Measurements from ENCODE around the gene MTR.

DNA sequence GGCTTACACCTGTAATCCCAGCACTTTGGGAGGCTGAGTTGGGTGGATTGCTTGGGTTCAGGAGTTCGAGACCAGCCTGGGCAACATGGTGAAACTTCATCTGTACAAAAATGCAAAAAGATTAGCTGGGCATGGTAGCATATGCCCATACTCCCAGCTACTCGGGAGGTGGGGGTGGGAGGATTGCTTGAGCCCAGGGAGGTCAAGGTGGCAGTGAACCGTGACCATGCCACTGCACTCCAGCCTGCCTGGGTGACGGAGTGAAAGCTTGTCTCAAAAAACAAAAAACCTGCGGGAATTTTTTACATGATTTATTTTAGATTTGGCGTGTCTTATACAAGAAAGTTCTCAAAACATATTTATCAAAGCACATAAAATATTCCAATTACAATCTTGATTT is 27.8 kb upstream of the MTR start:
- TF ChIP-seq, protein P1, sequence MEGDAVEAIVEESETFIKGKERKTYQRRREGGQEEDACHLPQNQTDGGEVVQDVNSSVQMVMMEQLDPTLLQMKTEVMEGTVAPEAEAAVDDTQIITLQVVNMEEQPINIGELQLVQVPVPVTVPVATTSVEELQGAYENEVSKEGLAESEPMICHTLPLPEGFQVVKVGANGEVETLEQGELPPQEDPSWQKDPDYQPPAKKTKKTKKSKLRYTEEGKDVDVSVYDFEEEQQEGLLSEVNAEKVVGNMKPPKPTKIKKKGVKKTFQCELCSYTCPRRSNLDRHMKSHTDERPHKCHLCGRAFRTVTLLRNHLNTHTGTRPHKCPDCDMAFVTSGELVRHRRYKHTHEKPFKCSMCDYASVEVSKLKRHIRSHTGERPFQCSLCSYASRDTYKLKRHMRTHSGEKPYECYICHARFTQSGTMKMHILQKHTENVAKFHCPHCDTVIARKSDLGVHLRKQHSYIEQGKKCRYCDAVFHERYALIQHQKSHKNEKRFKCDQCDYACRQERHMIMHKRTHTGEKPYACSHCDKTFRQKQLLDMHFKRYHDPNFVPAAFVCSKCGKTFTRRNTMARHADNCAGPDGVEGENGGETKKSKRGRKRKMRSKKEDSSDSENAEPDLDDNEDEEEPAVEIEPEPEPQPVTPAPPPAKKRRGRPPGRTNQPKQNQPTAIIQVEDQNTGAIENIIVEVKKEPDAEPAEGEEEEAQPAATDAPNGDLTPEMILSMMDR (IDR thresholded peaks at IDR 0.05; ENCODE audit: low read depth, low read length, missing input control), result no peak
- TF ChIP-seq, protein P2, sequence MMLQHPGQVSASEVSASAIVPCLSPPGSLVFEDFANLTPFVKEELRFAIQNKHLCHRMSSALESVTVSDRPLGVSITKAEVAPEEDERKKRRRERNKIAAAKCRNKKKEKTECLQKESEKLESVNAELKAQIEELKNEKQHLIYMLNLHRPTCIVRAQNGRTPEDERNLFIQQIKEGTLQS (IDR thresholded peaks at IDR 0.05), result no peak
- TF ChIP-seq TAF1 (conservative IDR thresholded peaks at IDR 0.05) (no peak), JUND (IDR thresholded peaks at IDR 0.05) (no peak), EGR1 (IDR thresholded peaks at IDR 0.05; ENCODE audit: low read depth in 2 of 2) (no peak), RAD21 (IDR thresholded peaks at IDR 0.05) (no peak)
- TF ChIP-seq, protein P3, sequence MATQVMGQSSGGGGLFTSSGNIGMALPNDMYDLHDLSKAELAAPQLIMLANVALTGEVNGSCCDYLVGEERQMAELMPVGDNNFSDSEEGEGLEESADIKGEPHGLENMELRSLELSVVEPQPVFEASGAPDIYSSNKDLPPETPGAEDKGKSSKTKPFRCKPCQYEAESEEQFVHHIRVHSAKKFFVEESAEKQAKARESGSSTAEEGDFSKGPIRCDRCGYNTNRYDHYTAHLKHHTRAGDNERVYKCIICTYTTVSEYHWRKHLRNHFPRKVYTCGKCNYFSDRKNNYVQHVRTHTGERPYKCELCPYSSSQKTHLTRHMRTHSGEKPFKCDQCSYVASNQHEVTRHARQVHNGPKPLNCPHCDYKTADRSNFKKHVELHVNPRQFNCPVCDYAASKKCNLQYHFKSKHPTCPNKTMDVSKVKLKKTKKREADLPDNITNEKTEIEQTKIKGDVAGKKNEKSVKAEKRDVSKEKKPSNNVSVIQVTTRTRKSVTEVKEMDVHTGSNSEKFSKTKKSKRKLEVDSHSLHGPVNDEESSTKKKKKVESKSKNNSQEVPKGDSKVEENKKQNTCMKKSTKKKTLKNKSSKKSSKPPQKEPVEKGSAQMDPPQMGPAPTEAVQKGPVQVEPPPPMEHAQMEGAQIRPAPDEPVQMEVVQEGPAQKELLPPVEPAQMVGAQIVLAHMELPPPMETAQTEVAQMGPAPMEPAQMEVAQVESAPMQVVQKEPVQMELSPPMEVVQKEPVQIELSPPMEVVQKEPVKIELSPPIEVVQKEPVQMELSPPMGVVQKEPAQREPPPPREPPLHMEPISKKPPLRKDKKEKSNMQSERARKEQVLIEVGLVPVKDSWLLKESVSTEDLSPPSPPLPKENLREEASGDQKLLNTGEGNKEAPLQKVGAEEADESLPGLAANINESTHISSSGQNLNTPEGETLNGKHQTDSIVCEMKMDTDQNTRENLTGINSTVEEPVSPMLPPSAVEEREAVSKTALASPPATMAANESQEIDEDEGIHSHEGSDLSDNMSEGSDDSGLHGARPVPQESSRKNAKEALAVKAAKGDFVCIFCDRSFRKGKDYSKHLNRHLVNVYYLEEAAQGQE (IDR thresholded peaks at IDR 0.05), result no peak
